Upper lobe of right lung (tissue), 1 donor: Measurements from ENCODE around the gene CHST8. TPM values are rescaled to one million over a fixed set of nuclear protein-coding genes. Genes with fewer than 3 reads are reported as not detected.

Source experiments
- ATAC-seq: fragments of 200-7000 bp; cut with Tn5 transposase; one replicate; pipeline ENCODE4 v1.9.1; 2020; ENCODE audit warnings: mild to moderate bottlenecking, moderate library complexity
- DNase-seq: peaks from one replicate; pipeline ENCODE4 v3.0.0-alpha.2; 2020
- H3K27ac ChIP-seq: fragments of 200-600 bp; one replicate; pipeline ENCODE4 v1.8.0; 2022
- H3K27me3 ChIP-seq: fragments of 200-600 bp; one replicate; pipeline ENCODE4 v1.8.0; 2022; ENCODE audit warnings: mild to moderate bottlenecking
- H3K36me3 ChIP-seq: fragments of 200-600 bp; one replicate; pipeline ENCODE4 v1.8.0; 2022
- H3K4me1 ChIP-seq: fragments of 200-600 bp; one replicate; pipeline ENCODE4 v1.8.0; 2022
- H3K4me3 ChIP-seq: fragments of 200-600 bp; one replicate; pipeline ENCODE4 v1.8.0; 2022; ENCODE audit warnings: mild to moderate bottlenecking
- H3K9me3 ChIP-seq: fragments of 200-600 bp; one replicate; pipeline ENCODE4 v1.8.0; 2022
- intact Hi-C: fragments of 100-400 bp; cut with DNase I; formaldehyde crosslinking; loops from one replicate; pipeline ENCODE4 v1.11.0; 2022
- total RNA-seq: library from RNA; stranded (reverse); fragmentation: NEBNext Ultra II Directional; extraction: Animal tissue kit (Norgen Biotek cat#: 25700); gene quantifications from one replicate; pipeline ENCODE4 v1.2.1, GENCODE V29; 2021
- TF ChIP-seq, protein P1 (sequence below): fragments of 200-600 bp; IDR thresholded peaks from one replicate; pipeline ENCODE4 v1.8.0; 2022; ENCODE audit warnings: antibody characterized with exemption
- donor health status: DM: no; HTN: yes; CAD: no; lungs with severe emphysema.

The CHST8 gene
- total RNA-seq, 1 donor from 2014 or later, result 0.64 TPM

DNA sequence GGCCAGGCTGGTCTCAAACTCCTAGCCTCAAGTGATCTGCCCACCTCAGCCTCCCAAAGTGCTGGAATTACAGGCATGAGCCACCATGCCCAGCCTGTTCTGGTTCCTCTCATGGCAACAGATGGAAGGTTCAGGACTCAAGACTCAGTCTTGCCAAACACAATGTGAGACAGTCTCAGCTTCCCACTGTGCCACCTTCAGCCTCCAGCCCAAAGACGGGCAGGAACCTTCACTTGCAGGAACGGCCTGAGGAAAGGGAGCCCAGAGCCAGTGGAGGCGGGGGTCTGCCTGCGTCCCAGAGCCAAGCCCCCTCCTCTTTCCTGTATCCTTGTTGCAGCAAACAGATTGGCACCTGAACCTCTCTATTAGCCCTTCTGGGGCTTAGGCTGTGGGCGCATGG is 2.9 kb upstream of the CHST8 start:
- TF ChIP-seq, protein P1, sequence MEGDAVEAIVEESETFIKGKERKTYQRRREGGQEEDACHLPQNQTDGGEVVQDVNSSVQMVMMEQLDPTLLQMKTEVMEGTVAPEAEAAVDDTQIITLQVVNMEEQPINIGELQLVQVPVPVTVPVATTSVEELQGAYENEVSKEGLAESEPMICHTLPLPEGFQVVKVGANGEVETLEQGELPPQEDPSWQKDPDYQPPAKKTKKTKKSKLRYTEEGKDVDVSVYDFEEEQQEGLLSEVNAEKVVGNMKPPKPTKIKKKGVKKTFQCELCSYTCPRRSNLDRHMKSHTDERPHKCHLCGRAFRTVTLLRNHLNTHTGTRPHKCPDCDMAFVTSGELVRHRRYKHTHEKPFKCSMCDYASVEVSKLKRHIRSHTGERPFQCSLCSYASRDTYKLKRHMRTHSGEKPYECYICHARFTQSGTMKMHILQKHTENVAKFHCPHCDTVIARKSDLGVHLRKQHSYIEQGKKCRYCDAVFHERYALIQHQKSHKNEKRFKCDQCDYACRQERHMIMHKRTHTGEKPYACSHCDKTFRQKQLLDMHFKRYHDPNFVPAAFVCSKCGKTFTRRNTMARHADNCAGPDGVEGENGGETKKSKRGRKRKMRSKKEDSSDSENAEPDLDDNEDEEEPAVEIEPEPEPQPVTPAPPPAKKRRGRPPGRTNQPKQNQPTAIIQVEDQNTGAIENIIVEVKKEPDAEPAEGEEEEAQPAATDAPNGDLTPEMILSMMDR, result no peak
- no peaks in the 10 kb centered on the region for H3K9me3 ChIP-seq
- H3K4me1 ChIP-seq, result peaks cover 10% of the 10 kb centered on the region
- DNase-seq (peak; percentile 21), ATAC-seq (no peak)
- no peaks in the 10 kb centered on the region for H3K36me3 ChIP-seq
- H3K4me3 ChIP-seq, result no peak overlapping the region
- H3K27ac ChIP-seq, result no peak overlapping the region
- peaks cover 31% of the 10 kb centered on the region for H3K27me3 ChIP-seq
- intact Hi-C loops, result no loop called here

DNA sequence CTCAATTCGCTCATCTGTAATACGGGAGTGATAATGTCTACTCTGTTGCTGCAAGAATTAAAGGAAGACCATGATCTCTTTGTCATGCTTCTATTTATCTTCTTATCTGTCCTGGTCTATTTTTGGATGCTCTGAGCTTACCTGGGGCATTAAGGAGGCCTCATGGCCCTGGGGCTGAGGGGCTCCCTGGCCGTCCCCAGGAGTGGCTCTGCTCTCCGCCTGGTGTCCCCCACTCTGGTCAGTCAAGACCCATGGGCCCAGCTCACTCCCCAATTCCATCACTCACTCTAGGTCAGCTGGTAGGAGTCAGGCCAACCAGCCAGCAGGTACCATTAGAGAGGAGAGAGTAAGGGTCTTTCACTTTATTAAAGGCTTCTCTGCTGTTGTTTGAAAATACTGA is 1.1 kb upstream of the CHST8 start:
- Histone ChIP-seq H3K27ac (no peak overlapping the region), H3K4me3 (no peak overlapping the region), H3K36me3 (no peaks in the 10 kb centered on the region), H3K27me3 (peaks cover 42% of the 10 kb centered on the region), H3K4me1 (peaks cover 10% of the 10 kb centered on the region), H3K9me3 (no peaks in the 10 kb centered on the region)
- TF ChIP-seq, protein P1, result no peak
- no peak for DNase-seq
- intact Hi-C loops, result no loop called here
- no peak for ATAC-seq

DNA sequence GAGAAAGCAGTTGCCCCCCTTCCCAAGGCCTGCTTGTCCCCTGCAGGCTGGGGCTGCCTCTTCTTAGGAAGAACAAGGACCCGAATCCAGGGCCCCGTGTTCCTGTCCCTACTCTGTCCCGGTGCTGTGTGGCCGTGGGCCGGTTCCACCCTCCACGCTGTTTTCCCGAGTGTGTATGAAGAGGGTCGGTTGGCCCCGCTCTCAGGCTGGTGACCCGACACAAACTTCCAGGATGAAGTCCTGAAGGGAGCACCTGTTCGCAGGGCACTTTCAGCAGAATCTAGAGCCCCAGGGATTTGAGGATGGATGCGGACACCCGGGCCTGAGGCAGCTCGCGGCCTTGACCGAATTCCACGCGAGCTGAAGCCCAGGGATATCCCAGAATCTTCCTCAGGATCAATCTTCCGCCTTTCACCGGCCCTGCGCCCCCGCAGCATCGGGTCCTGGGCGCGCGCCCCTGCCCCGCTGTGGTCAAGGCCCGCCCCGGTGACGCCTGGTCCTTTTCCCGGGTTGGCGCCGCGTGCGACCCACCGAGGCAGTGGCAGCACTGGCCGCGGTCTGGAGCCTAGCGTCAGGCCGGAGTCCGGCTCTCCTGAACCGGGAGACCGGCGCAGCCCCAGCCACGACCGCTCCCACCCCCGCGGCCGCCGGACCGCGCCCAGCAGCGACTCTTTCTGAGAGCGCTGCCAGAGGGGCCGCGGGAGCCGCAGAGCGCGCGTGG is 528 bp upstream of the CHST8 start:
- intact Hi-C loops, result no loop called here
- H3K4me1 ChIP-seq, result peaks cover 10% of the 10 kb centered on the region
- no peak overlapping the region for H3K27ac ChIP-seq
- H3K27me3 ChIP-seq, result peaks cover 47% of the 10 kb centered on the region
- no peaks in the 10 kb centered on the region for H3K9me3 ChIP-seq
- TF ChIP-seq, protein P1, result no peak
- DNase-seq, result no peak
- no peaks in the 10 kb centered on the region for H3K36me3 ChIP-seq
- H3K4me3 ChIP-seq, result no peak overlapping the region
- no peak for ATAC-seq

DNA sequence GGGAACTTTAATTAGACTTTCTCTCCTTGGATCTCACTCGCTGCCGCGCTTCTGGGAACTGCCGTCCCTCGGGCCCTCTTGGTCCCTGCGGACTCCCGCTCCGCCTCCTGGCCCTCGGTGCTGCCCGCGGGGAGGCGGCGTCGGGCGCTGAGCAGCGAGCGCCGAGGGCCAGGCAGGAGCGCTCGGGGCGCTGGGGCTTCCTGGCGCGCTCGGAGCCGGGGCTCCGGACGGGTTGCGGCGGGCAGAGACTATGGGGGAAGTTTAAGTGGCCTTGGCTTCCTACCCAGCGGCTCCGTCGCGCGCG is 704 bp downstream of the CHST8 start:
- peaks cover 10% of the 10 kb centered on the region for H3K4me1 ChIP-seq
- peaks cover 52% of the 10 kb centered on the region for H3K27me3 ChIP-seq
- no peak overlapping the region for H3K27ac ChIP-seq
- intact Hi-C loops, result no loop called here
- peak; percentile 5 for ATAC-seq
- peak overlapping the region; percentile 41 for H3K4me3 ChIP-seq
- no peaks in the 10 kb centered on the region for H3K9me3 ChIP-seq
- no peak for DNase-seq
- TF ChIP-seq, protein P1, result no peak
- no peaks in the 10 kb centered on the region for H3K36me3 ChIP-seq

DNA sequence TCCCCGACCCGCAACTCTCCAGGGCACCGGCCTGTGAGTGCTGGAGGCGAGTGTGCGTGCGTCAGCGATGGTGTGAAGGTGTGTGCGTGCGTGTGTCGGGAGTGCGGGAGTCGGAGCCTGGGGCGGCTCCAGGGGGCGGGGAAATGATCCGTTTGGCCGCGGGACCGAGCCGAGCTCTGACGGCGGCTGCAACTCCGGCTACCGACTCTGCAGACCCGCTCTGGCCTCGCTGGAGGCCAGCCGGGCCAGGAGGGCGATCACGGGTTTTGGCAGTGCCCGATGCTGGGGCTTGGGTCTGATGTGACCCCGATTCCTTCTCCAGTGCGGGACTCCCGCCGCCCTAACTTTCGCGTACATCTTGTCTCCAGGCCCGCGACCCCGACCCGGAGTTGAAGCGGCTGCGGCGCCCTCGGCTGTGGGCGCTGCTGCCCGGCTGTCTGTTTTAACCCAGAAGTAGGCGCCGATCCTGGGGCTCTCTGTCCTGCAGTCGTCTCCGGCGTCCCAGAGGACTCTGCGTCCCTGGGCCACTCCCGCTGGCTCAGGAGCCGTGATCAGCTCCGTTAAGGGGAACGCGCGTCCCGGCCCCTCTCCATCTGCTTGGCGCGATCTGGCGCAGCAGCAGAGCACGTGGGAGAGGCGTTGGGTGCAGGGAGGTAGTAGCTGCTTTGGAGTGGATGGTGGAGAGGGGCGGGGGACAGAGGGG is 1.2 kb downstream of the CHST8 start:
- no peak for ATAC-seq
- Histone ChIP-seq H3K4me3 (no peak overlapping the region), H3K36me3 (no peaks in the 10 kb centered on the region), H3K27ac (no peak overlapping the region), H3K27me3 (peaks cover 55% of the 10 kb centered on the region), H3K4me1 (peaks cover 10% of the 10 kb centered on the region), H3K9me3 (no peaks in the 10 kb centered on the region)
- intact Hi-C loops, result no loop called here
- no peak for DNase-seq
- TF ChIP-seq, protein P1, result no peak
